ENCODE results near the gene HSD17B13.

HSD17B13 gene

DNA sequence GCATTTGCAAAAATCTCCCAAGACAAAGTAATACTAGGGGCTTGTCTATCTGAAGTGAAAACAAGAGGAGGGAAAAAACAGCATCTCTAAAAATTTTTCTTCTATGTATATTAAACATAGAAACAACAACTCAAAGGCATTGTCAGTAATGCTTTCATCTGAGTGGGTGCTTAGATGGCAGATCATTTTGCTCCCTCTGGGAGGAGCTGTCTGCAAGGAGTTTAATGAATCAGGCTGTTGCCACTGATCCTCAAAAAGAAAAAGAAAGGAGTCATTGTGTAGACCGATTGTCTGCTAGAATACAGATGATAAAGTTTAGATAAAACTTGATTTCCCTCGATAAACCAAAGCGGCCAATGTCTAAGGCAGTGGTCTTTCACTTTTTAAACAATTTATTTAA lies 52.5 kb downstream of the HSD17B13 start:
- Histone ChIP-seq H3K36me3 (no peaks in the 10 kb centered on the region), H3K27me3 (no peaks in the 10 kb centered on the region), H3K4me3 (ENCODE audit: low read depth, low read length) (no peak overlapping the region), H3K9me3 (no peaks in the 10 kb centered on the region), H3K4me1 (no peaks in the 10 kb centered on the region)
- peak; percentile 46 for DNase-seq
- TF ChIP-seq, protein P1, sequence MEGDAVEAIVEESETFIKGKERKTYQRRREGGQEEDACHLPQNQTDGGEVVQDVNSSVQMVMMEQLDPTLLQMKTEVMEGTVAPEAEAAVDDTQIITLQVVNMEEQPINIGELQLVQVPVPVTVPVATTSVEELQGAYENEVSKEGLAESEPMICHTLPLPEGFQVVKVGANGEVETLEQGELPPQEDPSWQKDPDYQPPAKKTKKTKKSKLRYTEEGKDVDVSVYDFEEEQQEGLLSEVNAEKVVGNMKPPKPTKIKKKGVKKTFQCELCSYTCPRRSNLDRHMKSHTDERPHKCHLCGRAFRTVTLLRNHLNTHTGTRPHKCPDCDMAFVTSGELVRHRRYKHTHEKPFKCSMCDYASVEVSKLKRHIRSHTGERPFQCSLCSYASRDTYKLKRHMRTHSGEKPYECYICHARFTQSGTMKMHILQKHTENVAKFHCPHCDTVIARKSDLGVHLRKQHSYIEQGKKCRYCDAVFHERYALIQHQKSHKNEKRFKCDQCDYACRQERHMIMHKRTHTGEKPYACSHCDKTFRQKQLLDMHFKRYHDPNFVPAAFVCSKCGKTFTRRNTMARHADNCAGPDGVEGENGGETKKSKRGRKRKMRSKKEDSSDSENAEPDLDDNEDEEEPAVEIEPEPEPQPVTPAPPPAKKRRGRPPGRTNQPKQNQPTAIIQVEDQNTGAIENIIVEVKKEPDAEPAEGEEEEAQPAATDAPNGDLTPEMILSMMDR (IDR thresholded peaks at IDR 0.05; ENCODE audit: low read depth, low read length): peak; percentile 85

DNA sequence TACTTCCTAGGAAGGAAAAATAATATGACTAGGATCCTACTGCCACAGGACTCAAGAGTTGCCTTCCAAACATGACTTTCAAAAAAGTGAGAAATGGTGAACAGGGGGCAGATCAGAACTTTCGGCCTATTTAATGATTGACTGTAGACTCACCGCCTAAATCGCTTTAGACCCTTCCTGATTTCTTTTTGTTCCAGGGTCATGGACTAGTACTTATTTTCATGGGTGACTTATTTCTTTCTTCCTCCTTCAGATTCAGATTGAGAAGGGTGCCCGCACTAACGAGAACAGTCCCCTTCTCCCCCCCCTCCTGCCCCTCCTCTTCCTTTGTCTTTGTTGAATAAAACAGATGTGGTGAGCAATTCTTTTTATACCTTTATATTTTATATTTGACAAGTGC lies 54.3 kb downstream of the HSD17B13 start:
- no peaks in the 10 kb centered on the region for H3K36me3 ChIP-seq
- DNase-seq: no peak
- no peak overlapping the region for H3K4me3 ChIP-seq (ENCODE audit: low read depth, low read length)
- TF ChIP-seq, protein P1 (IDR thresholded peaks at IDR 0.05; ENCODE audit: low read depth, low read length): no peak
- no peaks in the 10 kb centered on the region for H3K9me3 ChIP-seq
- H3K4me1 ChIP-seq: no peaks in the 10 kb centered on the region
- no peaks in the 10 kb centered on the region for H3K27me3 ChIP-seq

DNA sequence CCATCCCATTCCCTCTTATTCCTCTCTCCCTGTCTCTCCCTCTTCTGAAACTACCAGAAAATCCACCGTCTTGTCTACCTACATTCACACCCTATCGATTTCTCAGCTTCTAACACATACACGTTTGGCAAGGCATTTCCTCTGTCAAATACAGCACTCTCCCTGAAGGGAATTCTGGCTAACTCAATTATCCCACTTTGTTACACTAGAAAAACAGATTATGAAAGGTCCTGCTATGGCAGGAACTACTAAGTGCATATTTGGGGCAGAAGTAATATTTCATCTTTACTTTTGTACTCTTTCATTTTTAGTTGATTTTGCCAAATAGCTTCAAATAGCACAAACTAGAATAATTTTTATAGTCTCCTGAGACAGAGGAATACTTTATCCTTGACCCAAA lies 55.7 kb downstream of the HSD17B13 start:
- no peaks in the 10 kb centered on the region for H3K27me3 ChIP-seq
- peak overlapping the region; percentile 6 for H3K4me3 ChIP-seq (ENCODE audit: low read depth, low read length)
- no peaks in the 10 kb centered on the region for H3K36me3 ChIP-seq
- DNase-seq: no peak
- H3K9me3 ChIP-seq: no peaks in the 10 kb centered on the region
- no peaks in the 10 kb centered on the region for H3K4me1 ChIP-seq
- TF ChIP-seq, protein P1 (IDR thresholded peaks at IDR 0.05; ENCODE audit: low read depth, low read length): no peak

DNA sequence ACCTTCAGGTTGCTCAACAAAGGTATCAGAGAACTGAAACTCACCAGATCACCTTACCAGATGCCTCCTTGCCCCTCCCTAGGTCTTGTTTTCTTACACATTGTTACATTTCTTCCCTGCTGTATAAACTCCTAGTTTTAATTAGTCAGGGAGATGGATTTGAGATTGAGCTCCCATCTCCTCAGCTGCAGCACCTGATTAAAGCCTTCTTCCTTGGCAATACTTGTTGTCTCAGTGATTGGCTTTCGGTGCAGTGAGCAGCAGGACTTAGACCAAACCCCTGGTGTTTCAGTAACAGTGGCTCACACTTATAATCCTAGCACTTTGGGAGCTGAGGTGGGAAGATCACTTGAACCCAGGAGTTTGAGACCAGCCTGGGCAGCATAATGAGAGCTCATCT lies 59.8 kb downstream of the HSD17B13 start:
- H3K36me3 ChIP-seq: no peaks in the 10 kb centered on the region
- no peaks in the 10 kb centered on the region for H3K4me1 ChIP-seq
- H3K27me3 ChIP-seq: no peaks in the 10 kb centered on the region
- no peak for DNase-seq
- TF ChIP-seq, protein P1 (IDR thresholded peaks at IDR 0.05; ENCODE audit: low read depth, low read length): no peak
- H3K9me3 ChIP-seq: no peaks in the 10 kb centered on the region
- H3K4me3 ChIP-seq (ENCODE audit: low read depth, low read length): no peak overlapping the region

DNA sequence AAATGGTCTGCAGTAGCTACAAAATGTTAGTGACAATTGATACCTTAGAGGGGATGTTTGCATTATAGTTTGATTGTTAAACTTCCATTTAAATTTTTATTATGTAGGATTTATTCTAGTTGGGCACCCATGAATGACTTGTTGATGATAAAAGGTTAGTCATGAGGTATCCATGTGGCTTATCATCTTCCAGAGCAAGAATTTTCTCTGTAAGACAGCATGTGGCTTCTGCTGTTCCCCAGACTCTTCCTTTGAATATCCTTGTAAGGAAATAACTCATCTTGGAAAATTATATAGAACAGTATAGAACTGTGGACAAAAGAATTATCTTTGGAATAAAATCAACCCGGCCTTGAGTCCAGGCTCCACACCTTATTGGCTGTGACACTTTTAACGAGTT lies 62.2 kb downstream of the HSD17B13 start:
- H3K4me3 ChIP-seq (ENCODE audit: low read depth, low read length): no peak overlapping the region
- H3K36me3 ChIP-seq: no peaks in the 10 kb centered on the region
- H3K9me3 ChIP-seq: no peaks in the 10 kb centered on the region
- TF ChIP-seq, protein P1 (IDR thresholded peaks at IDR 0.05; ENCODE audit: low read depth, low read length): no peak
- no peaks in the 10 kb centered on the region for H3K27me3 ChIP-seq
- DNase-seq: no peak
- no peaks in the 10 kb centered on the region for H3K4me1 ChIP-seq

DNA sequence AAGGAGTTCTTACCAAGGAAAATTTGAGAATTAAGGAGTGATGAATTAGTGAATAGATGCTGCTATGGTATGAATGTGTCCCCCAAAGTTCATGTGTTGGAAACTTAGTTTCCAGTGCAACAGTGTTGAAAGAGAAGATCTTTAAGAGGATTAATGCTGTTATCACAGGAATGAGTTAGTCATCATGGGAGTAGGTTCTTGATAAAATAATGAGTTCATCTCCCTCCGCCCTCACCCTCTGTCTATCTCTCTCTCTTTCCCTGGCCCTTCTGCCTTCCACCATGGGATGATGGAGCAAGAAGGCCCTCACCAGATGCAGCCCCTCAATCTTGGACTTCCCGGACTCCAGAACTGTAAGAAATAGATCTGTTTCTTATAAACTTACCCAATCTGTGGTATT lies 64.0 kb downstream of the HSD17B13 start:
- H3K27me3 ChIP-seq: no peaks in the 10 kb centered on the region

More for the DNA sequence above, 64.0 kb downstream of the HSD17B13 start:
- TF ChIP-seq, protein P1 (IDR thresholded peaks at IDR 0.05; ENCODE audit: low read depth, low read length): no peak
- H3K9me3 ChIP-seq: no peaks in the 10 kb centered on the region
- no peak for DNase-seq
- no peaks in the 10 kb centered on the region for H3K4me1 ChIP-seq
- H3K36me3 ChIP-seq: no peaks in the 10 kb centered on the region
- H3K4me3 ChIP-seq (ENCODE audit: low read depth, low read length): no peak overlapping the region
